Fibroblast of the aortic adventitia (primary cell): ENCODE measurements around the gene TUBG1. TPM values are rescaled to one million over a fixed set of nuclear protein-coding genes. Genes with fewer than 3 reads are reported as not detected.

Experiments
- DNase-seq: peaks from one replicate; pipeline ENCODE4 v3.0.0-alpha.2; 2010; ENCODE audit warnings: low read depth
- H3K4me3 ChIP-seq: 2 replicates; pipeline ENCODE4 v1.5.1; 2011; ENCODE audit warnings: low read depth, mild to moderate bottlenecking, control low read depth, low read length, moderate library complexity
- total RNA-seq: library from RNA; depleted of rRNA; stranded (reverse); fragments of >200 nt; gene quantifications from 2 replicates; pipeline ENCODE4 v1.2.3, GENCODE V29; 2012; ENCODE audit warnings: low replicate concordance
- TF ChIP-seq, protein P1 (sequence below): IDR thresholded peaks from 2 replicates; pipeline ENCODE4 v1.5.1; 2011; ENCODE audit warnings: mild to moderate bottlenecking, low read length, control low read depth, inconsistent platforms; ENCODE audit not compliant: insufficient read depth

TUBG1 gene
- total RNA-seq = 15.3 and 50.6 TPM in 2 replicates

DNA sequence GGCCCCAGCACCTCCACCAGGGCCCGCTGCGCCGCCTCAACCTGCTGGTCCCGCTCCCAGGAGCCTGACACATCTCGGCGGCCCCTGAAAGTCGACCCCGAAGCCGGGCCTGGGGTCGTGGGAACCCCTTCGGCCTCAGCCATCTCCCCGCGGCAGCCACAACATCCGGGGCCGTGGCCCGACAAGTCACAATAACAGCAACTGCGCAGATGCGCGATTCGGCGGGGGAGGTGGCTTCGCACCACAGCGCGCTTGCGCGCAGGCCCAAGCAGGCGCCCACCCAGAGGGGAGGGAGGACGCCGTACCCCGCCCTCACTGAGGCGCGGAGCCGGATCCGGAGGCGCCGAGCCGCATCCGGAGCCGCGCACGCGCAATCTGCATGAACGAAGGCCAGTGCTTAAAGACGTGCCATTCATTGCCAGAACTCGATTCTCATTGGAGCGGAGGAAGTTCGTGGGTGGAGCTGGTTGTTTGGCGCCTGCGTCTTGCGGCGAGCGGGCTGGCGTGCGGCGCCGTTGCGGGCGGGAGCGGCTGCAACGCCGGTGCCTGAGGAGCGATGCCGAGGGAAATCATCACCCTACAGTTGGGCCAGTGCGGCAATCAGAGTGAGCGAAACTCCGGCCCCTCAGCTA is at the start of gene TUBG1, which contains the start of gene RETREG3:
Gene TUBG1 (plus strand): TSS at position 502 of the 632 bp plus-strand sequence. CDS start 55 bp downstream, at position 557.
Gene RETREG3 (minus strand): TSS at position 193 of the 632 bp plus-strand sequence. CDS start 50 bp downstream, at position 143.
- peak within 1 kb of the TSS; percentile 98 for H3K4me3 ChIP-seq
- peak; percentile 99 for DNase-seq
- TF ChIP-seq, protein P1, sequence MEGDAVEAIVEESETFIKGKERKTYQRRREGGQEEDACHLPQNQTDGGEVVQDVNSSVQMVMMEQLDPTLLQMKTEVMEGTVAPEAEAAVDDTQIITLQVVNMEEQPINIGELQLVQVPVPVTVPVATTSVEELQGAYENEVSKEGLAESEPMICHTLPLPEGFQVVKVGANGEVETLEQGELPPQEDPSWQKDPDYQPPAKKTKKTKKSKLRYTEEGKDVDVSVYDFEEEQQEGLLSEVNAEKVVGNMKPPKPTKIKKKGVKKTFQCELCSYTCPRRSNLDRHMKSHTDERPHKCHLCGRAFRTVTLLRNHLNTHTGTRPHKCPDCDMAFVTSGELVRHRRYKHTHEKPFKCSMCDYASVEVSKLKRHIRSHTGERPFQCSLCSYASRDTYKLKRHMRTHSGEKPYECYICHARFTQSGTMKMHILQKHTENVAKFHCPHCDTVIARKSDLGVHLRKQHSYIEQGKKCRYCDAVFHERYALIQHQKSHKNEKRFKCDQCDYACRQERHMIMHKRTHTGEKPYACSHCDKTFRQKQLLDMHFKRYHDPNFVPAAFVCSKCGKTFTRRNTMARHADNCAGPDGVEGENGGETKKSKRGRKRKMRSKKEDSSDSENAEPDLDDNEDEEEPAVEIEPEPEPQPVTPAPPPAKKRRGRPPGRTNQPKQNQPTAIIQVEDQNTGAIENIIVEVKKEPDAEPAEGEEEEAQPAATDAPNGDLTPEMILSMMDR = peak; percentile 65

DNA sequence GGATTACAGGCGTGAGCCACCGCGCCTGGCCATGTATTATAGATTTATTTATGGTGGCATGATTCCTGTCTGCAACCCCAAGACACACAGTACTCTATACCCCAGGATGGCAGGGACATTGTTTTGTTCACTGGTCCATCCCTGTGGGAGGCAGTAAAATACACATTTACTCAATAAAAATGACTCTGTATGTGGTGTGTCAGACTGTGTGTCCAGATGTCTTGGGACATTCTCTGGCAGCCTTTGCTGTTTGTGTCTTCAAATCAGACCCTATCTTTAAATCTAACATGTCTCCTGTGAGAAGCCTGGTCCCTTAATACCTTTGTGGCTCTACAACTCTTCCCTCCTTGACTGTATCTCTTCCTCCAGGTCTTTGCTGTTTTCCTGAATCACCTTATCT is 49.2 kb upstream of the TUBG1 start:
- DNase-seq = no peak
- TF ChIP-seq, protein P1 = no peak
- no peak overlapping the region for H3K4me3 ChIP-seq

DNA sequence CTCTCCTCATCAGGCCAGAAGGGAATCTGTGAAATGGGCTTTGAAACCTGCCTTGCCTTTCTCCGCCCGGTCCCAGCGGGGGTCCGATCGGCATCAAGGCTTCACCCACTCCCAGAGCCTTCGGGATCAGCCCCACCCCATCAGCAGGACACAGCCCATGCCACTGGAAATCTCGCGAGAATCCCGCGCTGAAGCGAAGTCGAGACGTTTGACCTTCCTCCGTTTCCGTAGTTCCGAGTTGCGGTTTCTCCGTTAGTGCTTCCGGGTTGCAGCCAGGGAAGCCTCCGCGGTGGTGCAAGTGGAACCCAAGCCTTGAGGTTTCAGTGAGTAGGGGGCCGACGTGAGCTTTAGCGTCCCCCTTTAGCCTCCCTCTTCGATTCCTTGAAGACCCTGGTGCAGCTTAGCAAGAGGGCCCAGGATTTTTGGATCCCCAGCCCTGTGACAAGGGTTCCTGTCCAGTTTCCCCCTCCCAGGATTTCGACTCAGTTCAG is 47.5 kb upstream of the TUBG1 start, which contains the start of gene COASY:
Gene COASY (plus strand): TSS at position 252 of the 491 bp plus-strand sequence. CDS start 475 bp downstream, outside the sequence.
- peak; percentile 99 for DNase-seq
- TF ChIP-seq, protein P1 = no peak
- peak within 1 kb of the TSS; percentile 97 for H3K4me3 ChIP-seq

- DNase-seq = peak; percentile 25
- peak overlapping the region; percentile 97 for H3K4me3 ChIP-seq
These were observed 46.9 kb upstream of the TUBG1 start for GRCh38 chr17:42562388-42563142.

DNA sequence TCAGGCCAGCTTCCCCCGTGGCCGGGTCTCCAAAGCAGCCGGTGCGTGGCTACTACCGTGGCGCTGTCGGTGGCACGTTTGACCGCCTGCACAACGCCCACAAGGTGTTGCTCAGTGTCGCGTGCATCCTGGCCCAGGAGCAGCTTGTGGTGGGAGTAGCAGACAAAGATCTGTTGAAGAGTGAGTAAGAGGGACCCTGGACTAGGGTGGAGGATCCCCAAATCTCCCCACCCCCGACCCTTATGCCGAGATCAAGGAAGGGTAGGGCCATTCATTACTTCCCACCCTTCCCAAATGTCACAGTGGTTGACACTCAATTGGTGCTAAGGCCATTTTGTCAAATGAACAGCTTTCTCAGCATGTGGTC is 46.4 kb upstream of the TUBG1 start:
- TF ChIP-seq, protein P1 = no peak
- peak overlapping the region; percentile 97 for H3K4me3 ChIP-seq

More at GRCh38 chr17:42562388-42563142, 46.9 kb upstream of the TUBG1 start:
- TF ChIP-seq, protein P1 = no peak

GRCh38 chr17:42563543-42563942 is 45.9 kb upstream of the TUBG1 start:
- TF ChIP-seq, protein P1 = no peak
- no peak for DNase-seq
- peak overlapping the region; percentile 97 for H3K4me3 ChIP-seq

More for the DNA sequence above, 46.4 kb upstream of the TUBG1 start:
- no peak for DNase-seq
